HEK293T (cell line): ENCODE results near the gene P2RX2.

ENCODE experiments used
- CTBP1 ChIP-seq: fragments of 450-650 bp; IDR thresholded peaks from 2 replicates; pipeline ENCODE4 v1.6.1; 2016; ENCODE audit warnings: borderline replicate concordance
- ELF4 ChIP-seq: fragments of 450-650 bp; IDR thresholded peaks from 2 replicates; pipeline ENCODE4 v1.6.1; 2017; ENCODE audit warnings: antibody characterized with exemption
- FOXA1 ChIP-seq: fragments of 450-650 bp; IDR thresholded peaks from 2 replicates; pipeline ENCODE4 v1.6.1; 2016; ENCODE audit warnings: mild to moderate bottlenecking
- FOXK2 ChIP-seq: fragments of 450-650 bp; IDR thresholded peaks from 2 replicates; pipeline ENCODE4 v1.6.1; 2016; ENCODE audit warnings: mild to moderate bottlenecking
- FOXM1 ChIP-seq: fragments of 450-650 bp; IDR thresholded peaks from 2 replicates; pipeline ENCODE4 v1.6.1; 2017; ENCODE audit warnings: mild to moderate bottlenecking, borderline replicate concordance
- HDGF ChIP-seq: fragments of 450-650 bp; IDR thresholded peaks from 2 replicates; pipeline ENCODE4 v1.6.1; 2017; ENCODE audit warnings: antibody characterized with exemption, borderline replicate concordance
- SP1 ChIP-seq: fragments of 450-650 bp; IDR thresholded peaks from 2 replicates; pipeline ENCODE4 v1.6.1; 2017
- SUZ12 ChIP-seq: fragments of 450-650 bp; IDR thresholded peaks from 2 replicates; pipeline ENCODE4 v1.6.1; 2016; ENCODE audit warnings: mild to moderate bottlenecking
- TARDBP ChIP-seq: fragments of 450-650 bp; IDR thresholded peaks from 2 replicates; pipeline ENCODE4 v1.6.1; 2016
- ZNF384 ChIP-seq: fragments of 450-650 bp; IDR thresholded peaks from 2 replicates; pipeline ENCODE4 v1.6.1; 2016
- TF ChIP-seq, protein P1 (sequence below): fragments of 450-650 bp; IDR thresholded peaks from 2 replicates; pipeline ENCODE4 v1.6.1; 2016

- TF ChIP-seq FOXK2 (no peak), TARDBP (no peak), FOXM1 (no peak), SUZ12 (no peak), CTBP1 (no peak), HDGF (no peak), SP1 (no peak), ZNF384 (no peak), FOXA1 (no peak), ELF4 (no peak)
- TF ChIP-seq, protein P1, sequence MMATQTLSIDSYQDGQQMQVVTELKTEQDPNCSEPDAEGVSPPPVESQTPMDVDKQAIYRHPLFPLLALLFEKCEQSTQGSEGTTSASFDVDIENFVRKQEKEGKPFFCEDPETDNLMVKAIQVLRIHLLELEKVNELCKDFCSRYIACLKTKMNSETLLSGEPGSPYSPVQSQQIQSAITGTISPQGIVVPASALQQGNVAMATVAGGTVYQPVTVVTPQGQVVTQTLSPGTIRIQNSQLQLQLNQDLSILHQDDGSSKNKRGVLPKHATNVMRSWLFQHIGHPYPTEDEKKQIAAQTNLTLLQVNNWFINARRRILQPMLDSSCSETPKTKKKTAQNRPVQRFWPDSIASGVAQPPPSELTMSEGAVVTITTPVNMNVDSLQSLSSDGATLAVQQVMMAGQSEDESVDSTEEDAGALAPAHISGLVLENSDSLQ, result no peak
These were observed 15.1 kb upstream of the P2RX2 start for GRCh38 chr12:132603240-132604150.
